GM12873 (cell line): ENCODE data around the gene ZMIZ2.

Source experiments
- CTCF ChIP-seq: IDR thresholded peaks from 2 replicates; pipeline ENCODE4 v1.5.1; 2012; ENCODE audit warnings: low read depth, mild to moderate bottlenecking, moderate library complexity, low read length, control low read depth; ENCODE audit not compliant: insufficient read depth; ENCODE audit errors: missing control alignments

The ZMIZ2 gene

GRCh38 chr7:44768628-44769371 lies 20.2 kb downstream of the ZMIZ2 start:
- TF ChIP-seq CTCF, result no peak

DNA sequence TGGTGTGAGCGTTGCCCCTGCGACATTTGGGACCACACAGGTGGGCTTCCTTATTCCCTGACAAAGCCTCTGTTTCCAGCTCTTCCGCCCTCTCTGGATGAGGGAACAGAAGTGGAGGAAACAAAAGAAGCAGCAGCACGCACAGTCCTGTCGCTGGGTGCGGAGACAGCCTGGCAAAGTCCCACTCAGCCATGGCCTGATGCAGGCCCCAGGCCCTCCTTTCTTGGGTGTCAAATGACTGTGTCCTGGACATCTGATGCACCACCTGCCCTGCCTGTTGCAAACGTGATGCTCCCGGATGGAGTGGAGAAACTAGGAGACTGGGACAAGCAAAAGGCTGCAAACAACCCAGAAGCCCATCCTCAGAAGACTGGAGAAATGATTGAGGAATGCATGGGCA lies 20.7 kb downstream of the ZMIZ2 start:
- TF ChIP-seq CTCF, result no peak

- TF ChIP-seq CTCF, result no peak
Observed at GRCh38 chr7:44769776-44770294, 21.2 kb downstream of the ZMIZ2 start.

DNA sequence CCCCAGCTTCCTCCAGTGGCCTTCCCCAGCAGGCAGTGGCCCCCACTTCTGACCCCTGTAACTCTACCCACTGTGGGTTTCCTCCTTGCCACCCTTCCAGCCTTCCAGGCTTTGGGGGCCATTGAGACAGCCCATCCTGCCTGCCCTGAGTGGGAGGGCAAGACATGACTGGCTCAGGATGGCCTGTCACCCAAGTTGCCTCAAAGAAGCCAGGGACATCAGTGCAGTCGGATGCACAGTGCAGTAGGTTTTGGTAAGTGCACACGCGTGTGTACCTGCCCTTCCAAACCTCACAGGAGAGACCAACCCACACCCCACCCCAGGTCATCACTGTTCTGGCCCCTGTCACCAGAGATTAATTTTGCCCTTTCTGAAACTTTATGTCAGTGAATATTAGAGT lies 22.7 kb downstream of the ZMIZ2 start:
- TF ChIP-seq CTCF, result no peak

DNA sequence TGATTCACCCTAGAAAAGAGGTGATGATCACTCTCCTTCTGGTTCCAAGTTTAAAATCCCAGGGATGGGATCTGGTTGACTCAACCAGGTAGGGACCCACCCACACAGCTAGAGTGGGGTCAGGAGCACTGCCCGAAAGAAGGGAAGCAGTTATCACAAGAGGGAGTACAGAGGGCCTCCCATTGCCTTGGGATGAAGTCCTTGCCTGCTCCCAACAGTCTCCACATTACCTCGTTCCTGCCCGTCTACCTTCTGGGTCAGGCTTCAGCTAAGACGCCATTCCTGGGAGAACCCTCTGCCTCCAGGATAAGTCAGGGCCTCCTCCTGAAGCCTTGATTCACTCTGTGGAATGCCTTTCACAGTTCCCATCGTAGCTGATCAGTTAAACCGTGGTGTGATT lies 23.8 kb downstream of the ZMIZ2 start:
- TF ChIP-seq CTCF, result no peak

DNA sequence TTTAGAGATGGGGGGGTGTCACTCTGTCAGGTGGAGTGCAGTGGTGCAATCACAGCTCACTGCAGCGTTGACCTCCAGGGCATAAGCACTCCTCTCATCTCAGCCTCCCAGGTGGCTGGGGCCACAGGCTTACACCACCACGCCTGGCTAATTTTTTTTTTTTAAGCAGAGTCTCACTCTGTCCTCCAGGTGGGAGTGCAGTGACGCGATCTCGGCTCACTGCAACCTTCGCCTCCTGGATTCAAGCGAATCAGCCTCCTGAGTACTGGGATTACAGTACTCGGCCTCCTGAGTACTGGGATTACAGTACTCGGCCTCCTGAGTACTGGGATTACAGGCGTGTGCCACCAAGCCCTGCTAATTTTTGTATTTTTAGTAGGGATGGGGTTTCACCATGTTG lies 24.2 kb downstream of the ZMIZ2 start:
- no peak for TF ChIP-seq CTCF

DNA sequence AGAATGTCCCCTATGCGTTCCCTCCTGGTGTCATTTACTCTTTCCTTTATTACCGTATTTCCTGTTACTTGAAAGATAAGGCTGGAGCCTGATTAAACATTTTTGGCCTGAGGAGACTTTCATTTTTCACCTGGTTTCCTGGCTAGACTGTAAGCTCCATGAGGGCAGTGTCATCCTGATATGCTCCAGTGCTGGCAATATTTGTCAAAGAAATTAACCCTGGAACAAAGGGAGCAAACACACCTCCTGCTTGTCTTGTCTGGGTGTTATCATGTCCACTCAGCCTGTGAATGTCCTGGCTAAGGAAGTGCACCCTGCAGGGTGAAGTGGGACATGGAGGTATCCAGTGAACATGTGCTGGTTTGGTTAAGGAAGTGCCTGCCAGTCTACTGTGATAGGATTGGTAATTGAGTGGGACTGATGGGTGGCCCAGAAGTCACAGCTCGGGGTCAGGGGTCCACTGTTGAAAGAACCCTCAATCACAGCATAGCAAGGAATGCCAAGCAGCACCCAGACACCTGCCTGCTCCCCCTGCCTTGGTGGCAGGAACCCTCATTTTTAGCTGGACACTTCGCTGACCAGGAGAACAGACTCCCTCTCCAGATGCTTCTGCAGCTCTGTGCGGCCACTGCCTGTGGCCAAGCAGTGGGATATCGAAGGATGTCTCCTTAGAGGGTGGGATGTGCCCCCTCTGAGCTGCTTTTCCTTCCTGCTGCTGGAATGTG lies 26.9 kb downstream of the ZMIZ2 start:
- TF ChIP-seq CTCF, result no peak
